Measurements from ENCODE around the gene NEMP2.

NEMP2 gene

GRCh38 chr2:190504912-190505311, 29.6 kb downstream of the NEMP2 start:
- no peak overlapping the region for H2AFZ ChIP-seq (ENCODE audit: insufficient read depth, low read length, poor library complexity)
- H3K9ac ChIP-seq (ENCODE audit: low read length) = no peak overlapping the region
- no peaks in the 10 kb centered on the region for H3K9me3 ChIP-seq (ENCODE audit: insufficient read depth, low read depth, low read length)
- no peak overlapping the region for H4K12ac ChIP-seq (ENCODE audit: low read depth, low read length)
- no peak overlapping the region for H3K14ac ChIP-seq (ENCODE audit: low read length)
- no peak overlapping the region for H2BK5ac ChIP-seq (ENCODE audit: low read depth, low read length, poor library complexity)
- no peak overlapping the region for H3K18ac ChIP-seq (ENCODE audit: low read length)
- H3K27me3 ChIP-seq (ENCODE audit: insufficient read depth, low read length) = no peaks in the 10 kb centered on the region
- no peak overlapping the region for H4K8ac ChIP-seq (ENCODE audit: low read depth, low read length)
- H2BK12ac ChIP-seq (ENCODE audit: low read length) = no peak overlapping the region
- H3K4ac ChIP-seq (ENCODE audit: low read depth, low read length) = no peak overlapping the region
- peak; percentile 86 to 89 for DNase-seq
- no peak overlapping the region for H2AK5ac ChIP-seq (ENCODE audit: low read length)
- no peak overlapping the region for H3K27ac ChIP-seq (ENCODE audit: low read depth, low read length)
- H3K4me2 ChIP-seq (ENCODE audit: low read length) = no peak overlapping the region
- H4K91ac ChIP-seq (ENCODE audit: low read depth, low read length) = no peak overlapping the region
- peaks cover 0 to 2% of the 10 kb centered on the region in 2 experiments for H3K36me3 ChIP-seq (ENCODE audit: control insufficient read depth in 1 of 2, insufficient read depth in 2 of 2, low read length in 2 of 2)
- H3K4me3 ChIP-seq (ENCODE audit: low read depth, low read length) = no peak overlapping the region
- H3K23ac ChIP-seq (ENCODE audit: low read length) = no peak overlapping the region
- WGBS (ENCODE audit: extremely low coverage, insufficient coverage, insufficient read length) = no CpG with 5 or more reads among the region's 3 CpGs
- H3K79me2 ChIP-seq (ENCODE audit: control insufficient read depth, insufficient read depth, low read length, poor library complexity) = no peaks in the 10 kb centered on the region
- peaks cover 2% of the 10 kb centered on the region in 2 experiments for H3K4me1 ChIP-seq (ENCODE audit: control insufficient read depth in 1 of 2, insufficient read depth in 2 of 2, low read length in 2 of 2)
- H3K79me1 ChIP-seq (ENCODE audit: low read length) = peaks cover 2% of the 10 kb centered on the region
- H2BK120ac ChIP-seq (ENCODE audit: insufficient read depth, low read length, poor library complexity) = no peak overlapping the region

- H3K36me3 ChIP-seq (ENCODE audit: control insufficient read depth in 1 of 2, insufficient read depth in 2 of 2, low read length in 2 of 2) = peaks cover 0 to 2% of the 10 kb centered on the region in 2 experiments
- no CpG with 5 or more reads among the region's 3 CpGs for WGBS (ENCODE audit: extremely low coverage, insufficient coverage, insufficient read length)
These were observed 31.4 kb downstream of the NEMP2 start for GRCh38 chr2:190503088-190503487.

GRCh38 chr2:190501702-190502407, 32.7 kb downstream of the NEMP2 start:
- no peak for DNase-seq
- Histone ChIP-seq H3K79me2 (ENCODE audit: control insufficient read depth, insufficient read depth, low read length, poor library complexity) (no peaks in the 10 kb centered on the region), H3K4me2 (ENCODE audit: low read length) (no peak overlapping the region), H2AK5ac (ENCODE audit: low read length) (no peak overlapping the region), H3K4me3 (ENCODE audit: low read depth, low read length) (no peak overlapping the region), H3K9ac (ENCODE audit: low read length) (no peak overlapping the region), H3K27me3 (ENCODE audit: insufficient read depth, low read length) (no peaks in the 10 kb centered on the region), H3K14ac (ENCODE audit: low read length) (no peak overlapping the region), H3K4ac (ENCODE audit: low read depth, low read length) (no peak overlapping the region), H3K27ac (ENCODE audit: low read depth, low read length) (no peak overlapping the region), H3K9me3 (ENCODE audit: insufficient read depth, low read depth, low read length) (no peaks in the 10 kb centered on the region), H4K91ac (ENCODE audit: low read depth, low read length) (no peak overlapping the region), H4K8ac (ENCODE audit: low read depth, low read length) (no peak overlapping the region), H3K4me1 (ENCODE audit: control insufficient read depth in 1 of 2, insufficient read depth in 2 of 2, low read length in 2 of 2) (peaks cover 3 to 5% of the 10 kb centered on the region in 2 experiments), H2BK12ac (ENCODE audit: low read length) (no peak overlapping the region), H3K79me1 (ENCODE audit: low read length) (peaks cover 3% of the 10 kb centered on the region), H3K36me3 (ENCODE audit: control insufficient read depth in 1 of 2, insufficient read depth in 2 of 2, low read length in 2 of 2) (no peaks in the 10 kb centered on the region), H4K12ac (ENCODE audit: low read depth, low read length) (no peak overlapping the region), H3K18ac (ENCODE audit: low read length) (no peak overlapping the region), H3K23ac (ENCODE audit: low read length) (no peak overlapping the region), H2BK5ac (ENCODE audit: low read depth, low read length, poor library complexity) (peak overlapping the region; percentile 10), H2BK120ac (ENCODE audit: insufficient read depth, low read length, poor library complexity) (no peak overlapping the region), H2AFZ (ENCODE audit: insufficient read depth, low read length, poor library complexity) (no peak overlapping the region)
- WGBS (ENCODE audit: extremely low coverage, insufficient coverage, insufficient read length) = no CpG with 5 or more reads among the region's 3 CpGs

More at GRCh38 chr2:190503088-190503487, 31.4 kb downstream of the NEMP2 start:
- Histone ChIP-seq H4K8ac (ENCODE audit: low read depth, low read length) (no peak overlapping the region), H3K23ac (ENCODE audit: low read length) (no peak overlapping the region), H3K18ac (ENCODE audit: low read length) (no peak overlapping the region), H3K27ac (ENCODE audit: low read depth, low read length) (no peak overlapping the region), H3K79me1 (ENCODE audit: low read length) (peaks cover 3% of the 10 kb centered on the region), H3K9ac (ENCODE audit: low read length) (no peak overlapping the region), H4K12ac (ENCODE audit: low read depth, low read length) (no peak overlapping the region), H3K4me1 (ENCODE audit: control insufficient read depth in 1 of 2, insufficient read depth in 2 of 2, low read length in 2 of 2) (peaks cover 2 to 3% of the 10 kb centered on the region in 2 experiments), H3K14ac (ENCODE audit: low read length) (no peak overlapping the region), H2BK5ac (ENCODE audit: low read depth, low read length, poor library complexity) (no peak overlapping the region), H3K4ac (ENCODE audit: low read depth, low read length) (no peak overlapping the region), H2AFZ (ENCODE audit: insufficient read depth, low read length, poor library complexity) (no peak overlapping the region), H4K91ac (ENCODE audit: low read depth, low read length) (no peak overlapping the region), H2AK5ac (ENCODE audit: low read length) (no peak overlapping the region), H3K79me2 (ENCODE audit: control insufficient read depth, insufficient read depth, low read length, poor library complexity) (no peaks in the 10 kb centered on the region), H3K9me3 (ENCODE audit: insufficient read depth, low read depth, low read length) (no peaks in the 10 kb centered on the region), H2BK12ac (ENCODE audit: low read length) (no peak overlapping the region), H3K27me3 (ENCODE audit: insufficient read depth, low read length) (no peaks in the 10 kb centered on the region), H3K4me3 (ENCODE audit: low read depth, low read length) (no peak overlapping the region), H2BK120ac (ENCODE audit: insufficient read depth, low read length, poor library complexity) (no peak overlapping the region), H3K4me2 (ENCODE audit: low read length) (no peak overlapping the region)
- DNase-seq = no peak

DNA sequence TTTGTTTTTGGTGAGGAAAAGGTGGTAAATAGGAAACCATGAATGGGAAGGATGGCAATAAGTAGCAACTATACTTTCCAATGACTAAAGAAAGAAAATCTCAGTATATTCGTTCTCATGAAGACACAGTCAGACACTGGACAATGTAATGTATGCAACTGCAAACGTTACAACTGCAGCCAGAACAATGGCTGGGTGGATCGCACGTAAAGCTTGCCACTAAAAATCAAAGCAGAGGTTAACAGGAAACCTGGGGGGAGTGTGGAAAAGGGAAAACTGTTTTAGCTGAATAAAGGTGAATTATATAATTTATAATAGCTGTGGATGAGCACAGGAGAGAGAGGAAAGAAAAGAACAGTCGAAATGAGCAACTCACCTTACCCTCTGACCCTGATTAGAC, 33.3 kb downstream of the NEMP2 start:
- Histone ChIP-seq H2BK120ac (ENCODE audit: insufficient read depth, low read length, poor library complexity) (no peak overlapping the region), H3K9ac (ENCODE audit: low read length) (no peak overlapping the region), H4K8ac (ENCODE audit: low read depth, low read length) (no peak overlapping the region), H2AFZ (ENCODE audit: insufficient read depth, low read length, poor library complexity) (no peak overlapping the region), H2BK5ac (ENCODE audit: low read depth, low read length, poor library complexity) (no peak overlapping the region), H3K14ac (ENCODE audit: low read length) (no peak overlapping the region), H3K79me1 (ENCODE audit: low read length) (peaks cover 3% of the 10 kb centered on the region), H3K27ac (ENCODE audit: low read depth, low read length) (no peak overlapping the region), H3K4ac (ENCODE audit: low read depth, low read length) (no peak overlapping the region), H4K12ac (ENCODE audit: low read depth, low read length) (no peak overlapping the region), H3K23ac (ENCODE audit: low read length) (no peak overlapping the region), H3K4me2 (ENCODE audit: low read length) (no peak overlapping the region), H2AK5ac (ENCODE audit: low read length) (no peak overlapping the region), H3K9me3 (ENCODE audit: insufficient read depth, low read depth, low read length) (no peaks in the 10 kb centered on the region), H3K27me3 (ENCODE audit: insufficient read depth, low read length) (no peaks in the 10 kb centered on the region), H4K91ac (ENCODE audit: low read depth, low read length) (no peak overlapping the region), H2BK12ac (ENCODE audit: low read length) (no peak overlapping the region), H3K4me3 (ENCODE audit: low read depth, low read length) (no peak overlapping the region), H3K4me1 (ENCODE audit: control insufficient read depth in 1 of 2, insufficient read depth in 2 of 2, low read length in 2 of 2) (peaks cover 3 to 5% of the 10 kb centered on the region in 2 experiments), H3K79me2 (ENCODE audit: control insufficient read depth, insufficient read depth, low read length, poor library complexity) (no peaks in the 10 kb centered on the region), H3K18ac (ENCODE audit: low read length) (no peak overlapping the region), H3K36me3 (ENCODE audit: control insufficient read depth in 1 of 2, insufficient read depth in 2 of 2, low read length in 2 of 2) (no peaks in the 10 kb centered on the region)
- DNase-seq = no peak
- WGBS (ENCODE audit: extremely low coverage, insufficient coverage, insufficient read length) = no CpG with 5 or more reads among the region's 5 CpGs
